ENCODE measurements around the gene NUDT14. TPM values are rescaled to one million over a fixed set of nuclear protein-coding genes. Genes with fewer than 3 reads are reported as not detected.

The NUDT14 gene
- polyA plus RNA-seq, 3 donors: 22.0 to 37.4 (median 23.9) TPM

DNA sequence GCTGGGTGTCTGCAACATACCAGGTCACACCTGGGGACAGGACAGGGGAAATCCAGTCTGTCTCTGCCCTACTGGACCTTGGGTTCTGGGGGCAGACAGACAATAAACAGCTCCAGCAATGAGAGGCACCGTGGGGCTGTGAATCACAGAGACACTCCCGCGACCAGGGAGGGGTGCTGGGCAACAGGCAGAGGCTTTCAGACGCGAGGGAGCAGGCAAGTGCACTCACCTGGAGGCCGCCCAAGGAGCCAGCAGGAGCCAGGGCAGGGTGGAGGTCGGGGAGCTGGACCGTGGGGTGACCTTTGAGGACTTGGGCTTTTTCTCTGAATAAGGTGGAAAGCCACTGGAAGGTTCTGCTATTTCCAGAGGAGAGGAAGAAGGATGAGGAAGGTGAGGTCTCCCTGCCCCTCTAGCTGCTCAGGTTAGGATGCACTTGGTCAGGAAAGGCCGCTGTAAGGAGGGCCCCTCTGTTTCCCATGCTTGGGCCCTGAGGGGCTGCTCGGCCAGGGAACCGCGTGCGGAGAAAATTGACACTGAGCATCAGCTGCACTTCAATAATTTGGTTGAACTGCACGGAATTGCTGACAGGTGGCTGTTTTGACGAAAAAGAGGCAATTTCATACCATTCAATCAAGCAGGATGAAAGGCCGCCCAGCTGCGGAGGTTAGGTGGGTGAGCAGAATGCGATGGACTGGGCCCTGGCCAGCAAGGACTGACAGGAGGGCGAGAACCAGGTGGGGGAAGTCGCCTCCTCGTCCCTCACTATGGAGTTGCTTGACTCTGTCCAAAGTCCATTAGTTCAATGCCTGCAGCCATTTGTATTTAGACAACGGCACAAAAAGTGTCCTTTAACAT lies 54.8 kb downstream of the NUDT14 start:
- no peak overlapping the region for H3K4me3 ChIP-seq (replicated peaks in 1 of 3; ENCODE audit: low read depth in 2 of 3, low read length in 3 of 3)
- no peak for DNase-seq
- Mint-ChIP-seq H3K9me3 (peaks cover 7 to 35% (median 29%) of the 10 kb centered on the region in 7 donors), H3K4me1 (no peaks in the 10 kb centered on the region), H3K4me3 (no peak overlapping the region), H3K27me3 (ENCODE audit: low read depth in 3 of 3) (peaks cover 3 to 28% (median 23%) of the 10 kb centered on the region in 3 donors), H3K36me3 (no peaks in the 10 kb centered on the region), H3K27ac (no peak overlapping the region)
- H3K4me2 ChIP-seq (replicated peaks; ENCODE audit: extremely low read depth, low read length, poor library complexity, severe bottlenecking): no peak overlapping the region
- no peaks in the 10 kb centered on the region for H3K79me2 ChIP-seq (ENCODE audit: insufficient read depth, low read length)
- no peak overlapping the region for H3K27ac ChIP-seq (ENCODE audit: low read depth in 1 of 2, low read length in 2 of 2)
- TF ChIP-seq, protein P1, sequence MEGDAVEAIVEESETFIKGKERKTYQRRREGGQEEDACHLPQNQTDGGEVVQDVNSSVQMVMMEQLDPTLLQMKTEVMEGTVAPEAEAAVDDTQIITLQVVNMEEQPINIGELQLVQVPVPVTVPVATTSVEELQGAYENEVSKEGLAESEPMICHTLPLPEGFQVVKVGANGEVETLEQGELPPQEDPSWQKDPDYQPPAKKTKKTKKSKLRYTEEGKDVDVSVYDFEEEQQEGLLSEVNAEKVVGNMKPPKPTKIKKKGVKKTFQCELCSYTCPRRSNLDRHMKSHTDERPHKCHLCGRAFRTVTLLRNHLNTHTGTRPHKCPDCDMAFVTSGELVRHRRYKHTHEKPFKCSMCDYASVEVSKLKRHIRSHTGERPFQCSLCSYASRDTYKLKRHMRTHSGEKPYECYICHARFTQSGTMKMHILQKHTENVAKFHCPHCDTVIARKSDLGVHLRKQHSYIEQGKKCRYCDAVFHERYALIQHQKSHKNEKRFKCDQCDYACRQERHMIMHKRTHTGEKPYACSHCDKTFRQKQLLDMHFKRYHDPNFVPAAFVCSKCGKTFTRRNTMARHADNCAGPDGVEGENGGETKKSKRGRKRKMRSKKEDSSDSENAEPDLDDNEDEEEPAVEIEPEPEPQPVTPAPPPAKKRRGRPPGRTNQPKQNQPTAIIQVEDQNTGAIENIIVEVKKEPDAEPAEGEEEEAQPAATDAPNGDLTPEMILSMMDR (IDR thresholded peaks at IDR 0.05): no peak
- no peaks in the 10 kb centered on the region for H4K20me1 ChIP-seq (ENCODE audit: insufficient read depth, low read length)
- no peak overlapping the region for H3K9ac ChIP-seq (ENCODE audit: insufficient read depth, low read length, poor library complexity, severe bottlenecking)
- H3K9me3 ChIP-seq (replicated peaks in 1 of 2; ENCODE audit: control insufficient read depth in 1 of 2, insufficient read depth in 1 of 2, low read length in 2 of 2): peaks cover 17 to 21% of the 10 kb centered on the region in 2 donors
- no peaks in the 10 kb centered on the region for H3K4me1 ChIP-seq (ENCODE audit: control insufficient read depth in 1 of 2, insufficient read depth in 2 of 2, low read length in 2 of 2)
- H3K27me3 ChIP-seq (ENCODE audit: control insufficient read depth in 2 of 2, insufficient read depth in 2 of 2, low read length in 2 of 2): peaks cover 0 to 3% of the 10 kb centered on the region in 2 donors
- no peaks in the 10 kb centered on the region for H3K36me3 ChIP-seq (replicated peaks in 1 of 2; ENCODE audit: control insufficient read depth in 1 of 2, insufficient read depth in 2 of 2, low read length in 2 of 2)
- WGBS (ENCODE audit: insufficient coverage): 92% methylated on average over 16 of the region's 22 CpGs
- no peak overlapping the region for H2AFZ ChIP-seq (ENCODE audit: insufficient read depth, low read depth, low read length, poor library complexity, severe bottlenecking)
- intact Hi-C loops (cut with micrococcal nuclease): no loop called here

DNA sequence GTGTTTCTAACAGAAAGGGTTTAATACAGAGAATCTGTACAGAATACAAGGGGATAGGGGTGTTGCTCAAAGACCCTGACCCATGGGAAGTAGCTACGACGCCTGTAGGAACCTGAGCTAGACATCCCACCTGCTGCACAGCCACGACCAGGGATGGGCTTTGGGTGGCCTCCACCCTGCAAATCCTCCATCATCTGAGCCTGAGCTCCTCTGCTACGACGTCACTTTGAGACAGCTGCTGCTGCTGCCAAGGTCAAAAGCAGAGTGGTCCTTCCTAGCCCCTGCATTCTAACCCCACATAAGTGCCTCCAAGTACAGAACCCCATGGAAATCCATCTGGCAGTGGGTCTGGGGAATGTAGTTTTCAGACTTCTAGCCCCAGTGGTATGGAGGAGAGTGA lies 56.3 kb downstream of the NUDT14 start:
- no peak overlapping the region for H3K4me3 ChIP-seq (replicated peaks in 1 of 3; ENCODE audit: low read depth in 2 of 3, low read length in 3 of 3)
- peaks cover 3 to 29% (median 23%) of the 10 kb centered on the region in 3 donors for H3K27me3 Mint-ChIP-seq (ENCODE audit: low read depth in 3 of 3)
- no peaks in the 10 kb centered on the region for H3K4me1 ChIP-seq (ENCODE audit: control insufficient read depth in 1 of 2, insufficient read depth in 2 of 2, low read length in 2 of 2)
- H4K20me1 ChIP-seq (ENCODE audit: insufficient read depth, low read length): no peaks in the 10 kb centered on the region
- no peaks in the 10 kb centered on the region for H3K36me3 Mint-ChIP-seq
- no peak overlapping the region for H3K4me2 ChIP-seq (replicated peaks; ENCODE audit: extremely low read depth, low read length, poor library complexity, severe bottlenecking)
- H3K9me3 Mint-ChIP-seq: peaks cover 12 to 30% (median 25%) of the 10 kb centered on the region in 7 donors
- H3K36me3 ChIP-seq (replicated peaks in 1 of 2; ENCODE audit: control insufficient read depth in 1 of 2, insufficient read depth in 2 of 2, low read length in 2 of 2): no peaks in the 10 kb centered on the region
- H3K27ac Mint-ChIP-seq: no peak overlapping the region
- TF ChIP-seq, protein P1 (IDR thresholded peaks at IDR 0.05): no peak
- peaks cover 15 to 25% of the 10 kb centered on the region in 2 donors for H3K9me3 ChIP-seq (replicated peaks in 1 of 2; ENCODE audit: control insufficient read depth in 1 of 2, insufficient read depth in 1 of 2, low read length in 2 of 2)
- WGBS (ENCODE audit: insufficient coverage): 57% methylated on average over 5 of the region's 5 CpGs
- H2AFZ ChIP-seq (ENCODE audit: insufficient read depth, low read depth, low read length, poor library complexity, severe bottlenecking): no peak overlapping the region
- no peaks in the 10 kb centered on the region for H3K79me2 ChIP-seq (ENCODE audit: insufficient read depth, low read length)
- no peak overlapping the region for H3K27ac ChIP-seq (ENCODE audit: low read depth in 1 of 2, low read length in 2 of 2)
- no peaks in the 10 kb centered on the region for H3K4me1 Mint-ChIP-seq
- H3K9ac ChIP-seq (ENCODE audit: insufficient read depth, low read length, poor library complexity, severe bottlenecking): no peak overlapping the region
- H3K4me3 Mint-ChIP-seq: no peak overlapping the region
- intact Hi-C loops (cut with micrococcal nuclease): no loop called here
- no peak for DNase-seq
- H3K27me3 ChIP-seq (ENCODE audit: control insufficient read depth in 2 of 2, insufficient read depth in 2 of 2, low read length in 2 of 2): peaks cover 0 to 3% of the 10 kb centered on the region in 2 donors
